ENCODE measurements around the gene NHP2.

The NHP2 gene

DNA sequence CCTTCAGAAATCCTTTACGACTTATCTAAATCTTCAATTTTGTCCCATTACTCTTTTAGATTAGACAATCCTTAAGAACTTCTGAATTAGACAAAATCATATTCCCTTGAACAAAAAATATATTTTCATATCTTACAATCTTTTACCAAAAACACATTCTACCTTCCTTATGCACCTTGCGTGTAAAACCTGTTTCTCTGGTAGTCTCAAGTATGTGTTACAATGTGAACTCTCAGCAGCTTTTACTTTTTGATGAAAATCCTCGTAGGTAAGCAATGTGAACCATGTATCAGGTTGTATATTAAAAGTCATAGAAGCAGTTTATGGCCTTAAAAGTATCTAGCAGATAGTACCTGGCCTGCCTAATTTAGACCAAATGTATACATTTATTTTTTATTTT lies 20.8 kb upstream of the NHP2 start:
- DNase-seq: no peak

DNA sequence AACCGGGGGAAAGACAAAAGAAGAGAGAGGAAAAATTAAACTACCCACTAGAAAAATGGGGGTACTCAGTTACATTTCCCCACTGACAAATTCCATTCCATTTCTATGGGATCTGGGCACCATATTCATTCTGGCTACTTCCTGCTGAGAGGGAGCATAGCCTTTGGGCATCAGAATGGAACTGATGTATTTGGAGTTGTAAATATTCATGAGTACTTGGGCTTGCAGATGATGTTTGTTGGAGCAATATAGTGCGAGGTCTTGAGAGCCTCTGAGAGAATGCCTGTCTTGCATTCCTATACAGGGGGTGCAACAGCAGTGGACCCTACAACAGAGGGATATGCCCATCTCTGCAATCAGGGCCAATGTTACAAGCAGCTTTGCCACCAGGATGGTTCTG lies 16.8 kb upstream of the NHP2 start:
- no peak for DNase-seq

DNA sequence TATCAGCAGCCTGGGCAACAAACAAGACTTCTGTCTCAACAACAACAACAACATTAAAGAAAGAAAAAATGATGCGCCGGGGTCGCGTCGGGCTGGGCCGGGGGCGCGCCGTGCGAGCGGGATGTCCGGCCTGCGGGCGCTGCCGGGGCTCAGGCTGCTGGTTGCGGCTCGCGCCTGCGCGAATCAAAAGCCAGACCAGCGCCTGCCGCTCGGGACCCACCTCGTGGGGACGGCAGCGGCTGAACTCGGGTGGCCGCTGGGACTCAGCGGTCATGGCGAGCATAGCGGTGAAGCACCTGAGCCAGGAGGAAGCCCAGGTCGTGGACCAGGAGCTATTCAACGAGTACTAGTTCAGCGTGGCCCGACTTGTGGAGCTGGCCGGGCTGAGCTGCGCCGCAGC lies 11.9 kb upstream of the NHP2 start:
- DNase-seq: no peak

DNA sequence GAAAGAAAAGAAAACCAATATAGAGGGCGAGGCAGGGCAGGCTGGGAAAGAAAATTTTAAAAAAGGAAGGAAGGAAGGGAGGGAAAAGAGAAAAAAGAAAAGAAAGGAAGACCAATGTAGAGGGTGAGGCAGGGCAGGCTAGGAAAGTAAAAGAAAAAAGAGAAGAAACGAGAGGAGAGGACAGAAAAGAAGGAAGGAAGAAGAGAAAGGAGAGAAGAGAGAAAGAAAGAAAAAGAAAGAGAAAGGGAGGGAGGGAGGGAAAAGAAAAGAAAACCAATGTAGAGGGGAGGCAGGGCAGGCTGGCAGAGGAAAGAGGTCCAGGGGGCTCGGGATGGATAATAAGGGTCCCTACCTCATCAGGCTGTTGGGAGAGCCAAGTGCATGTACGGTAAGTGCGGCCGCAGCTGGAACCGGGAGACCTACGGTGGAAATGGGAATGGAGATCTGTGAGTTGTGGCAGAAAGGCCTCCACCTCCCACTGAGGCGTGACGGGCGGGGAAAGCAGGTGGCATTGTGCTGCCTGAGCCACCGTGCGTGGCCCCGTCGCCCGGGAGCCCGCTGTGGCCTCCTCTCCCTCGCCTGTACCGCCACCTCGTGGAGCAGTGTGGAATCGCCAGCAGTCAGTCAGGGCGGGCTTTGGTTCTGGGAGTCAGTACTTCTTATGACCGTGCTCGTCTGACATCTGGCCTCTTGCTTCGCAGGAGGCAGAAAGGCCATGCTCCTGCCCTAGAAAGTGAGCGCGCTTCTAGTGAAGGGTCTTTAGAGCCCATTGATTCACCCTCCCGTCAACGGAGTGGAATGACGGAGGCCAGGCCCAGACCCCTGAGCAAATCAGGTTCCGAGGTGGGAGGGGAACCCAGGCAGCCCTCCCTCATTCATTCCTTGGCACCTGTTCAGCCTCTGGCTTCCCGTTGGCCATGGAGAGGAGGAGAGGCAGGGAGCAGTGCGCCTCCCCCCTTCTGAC lies 10.4 kb upstream of the NHP2 start:
- DNase-seq: peak; percentile 95

DNA sequence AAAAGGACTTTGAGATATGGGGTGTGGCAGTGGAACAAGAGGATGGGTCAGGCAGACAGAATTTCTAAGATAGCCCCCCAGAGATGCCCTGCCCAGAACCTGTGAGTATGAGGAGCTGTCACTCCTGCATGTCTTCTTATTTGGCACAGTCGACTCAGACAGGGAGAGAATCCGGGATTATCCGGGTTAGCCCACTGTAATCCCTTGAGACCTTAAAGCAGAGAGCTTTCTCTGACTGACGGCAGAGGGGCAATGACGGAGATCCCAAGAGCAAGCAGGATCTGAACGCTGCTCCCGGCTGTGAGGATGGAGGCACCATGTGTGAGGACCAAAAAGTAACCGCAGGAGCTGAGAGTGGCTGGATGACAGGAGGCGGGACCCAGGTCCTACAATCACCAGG lies 8.8 kb upstream of the NHP2 start:
- no peak for DNase-seq

DNA sequence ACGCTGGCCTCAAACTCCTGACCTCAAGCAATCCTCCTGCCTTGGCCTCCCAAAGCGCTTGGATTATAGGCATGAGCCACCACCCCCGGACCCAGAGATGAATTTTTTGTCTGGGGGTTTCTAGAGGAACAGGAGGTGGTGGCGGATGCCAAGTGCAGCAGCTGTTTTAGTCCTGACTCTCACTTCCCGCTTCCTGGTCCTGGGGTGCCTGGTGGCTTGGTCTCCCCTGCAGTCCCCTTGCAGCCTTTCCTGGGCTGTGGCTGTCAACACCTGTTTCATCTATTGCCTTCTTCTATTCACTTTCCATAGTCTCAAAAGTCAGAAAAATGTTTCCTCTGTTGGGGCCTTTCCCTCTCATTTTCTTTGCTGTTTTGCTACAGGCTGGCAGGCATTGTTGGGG lies 6.5 kb upstream of the NHP2 start:
- no peak for DNase-seq

DNA sequence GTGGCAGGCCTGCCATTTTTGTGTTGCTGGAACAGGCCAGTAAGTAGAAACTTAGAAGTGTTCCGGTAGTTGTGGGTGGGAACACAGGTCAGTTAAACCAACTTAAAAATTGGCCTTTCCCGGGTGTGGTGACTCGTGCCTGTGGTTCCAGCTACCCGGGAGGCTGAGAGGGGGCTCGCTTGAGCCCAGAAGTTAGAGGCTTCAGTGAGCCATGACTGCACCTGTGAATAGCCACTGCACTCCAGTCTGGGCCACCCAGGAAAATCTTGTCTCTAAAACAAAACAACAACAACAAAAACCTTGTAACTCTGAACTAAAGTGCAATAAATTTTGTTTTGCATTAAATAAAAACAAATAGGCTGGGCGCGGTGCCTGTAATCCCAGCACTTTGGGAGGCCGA lies 1.4 kb upstream of the NHP2 start:
- no peak for DNase-seq

DNA sequence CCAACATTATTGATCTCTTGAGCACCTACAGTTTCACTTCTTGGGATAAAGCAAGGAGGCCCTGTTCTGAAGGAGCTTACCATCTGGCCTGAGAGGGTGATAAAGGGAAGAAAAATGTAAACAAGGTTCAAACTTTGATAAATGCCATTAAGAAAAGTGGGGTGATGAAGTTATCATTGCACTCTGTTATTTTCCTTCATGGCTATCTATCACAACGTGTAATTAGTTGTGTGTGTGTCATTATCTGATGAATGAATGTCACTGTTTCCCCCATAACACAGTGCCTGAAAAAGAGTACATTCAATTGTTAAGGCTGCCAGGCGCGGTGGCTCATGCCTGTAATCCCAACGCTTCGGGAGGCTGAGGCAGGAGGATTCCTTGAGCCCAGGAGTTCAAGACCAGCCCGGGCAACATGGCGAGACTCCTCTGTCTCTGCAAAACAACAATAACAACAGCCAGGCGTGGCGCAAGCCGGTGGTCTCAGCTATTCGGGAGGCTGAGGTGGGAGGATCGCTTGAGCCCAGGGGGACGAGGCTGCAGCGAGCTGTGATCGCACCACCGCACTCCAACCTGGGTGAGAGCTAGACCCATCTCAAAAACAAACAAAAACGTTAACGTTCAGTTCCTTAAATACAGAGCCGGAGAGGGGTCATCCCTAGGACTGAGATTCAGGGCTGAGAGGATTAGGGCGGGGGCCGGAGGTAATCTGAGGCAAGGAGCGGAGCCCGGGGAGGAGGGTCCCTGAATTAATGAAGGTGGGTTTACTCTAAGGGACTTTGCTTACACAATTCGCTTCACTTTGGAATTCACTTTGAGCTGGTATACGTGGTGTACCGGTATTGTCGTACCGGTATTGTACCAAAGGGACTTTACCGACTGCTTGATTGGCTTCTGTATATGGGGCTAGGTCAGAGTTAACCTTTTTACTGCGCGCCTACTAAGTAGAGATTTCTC lies 917 bp downstream of the NHP2 start:
- DNase-seq: no peak

DNA sequence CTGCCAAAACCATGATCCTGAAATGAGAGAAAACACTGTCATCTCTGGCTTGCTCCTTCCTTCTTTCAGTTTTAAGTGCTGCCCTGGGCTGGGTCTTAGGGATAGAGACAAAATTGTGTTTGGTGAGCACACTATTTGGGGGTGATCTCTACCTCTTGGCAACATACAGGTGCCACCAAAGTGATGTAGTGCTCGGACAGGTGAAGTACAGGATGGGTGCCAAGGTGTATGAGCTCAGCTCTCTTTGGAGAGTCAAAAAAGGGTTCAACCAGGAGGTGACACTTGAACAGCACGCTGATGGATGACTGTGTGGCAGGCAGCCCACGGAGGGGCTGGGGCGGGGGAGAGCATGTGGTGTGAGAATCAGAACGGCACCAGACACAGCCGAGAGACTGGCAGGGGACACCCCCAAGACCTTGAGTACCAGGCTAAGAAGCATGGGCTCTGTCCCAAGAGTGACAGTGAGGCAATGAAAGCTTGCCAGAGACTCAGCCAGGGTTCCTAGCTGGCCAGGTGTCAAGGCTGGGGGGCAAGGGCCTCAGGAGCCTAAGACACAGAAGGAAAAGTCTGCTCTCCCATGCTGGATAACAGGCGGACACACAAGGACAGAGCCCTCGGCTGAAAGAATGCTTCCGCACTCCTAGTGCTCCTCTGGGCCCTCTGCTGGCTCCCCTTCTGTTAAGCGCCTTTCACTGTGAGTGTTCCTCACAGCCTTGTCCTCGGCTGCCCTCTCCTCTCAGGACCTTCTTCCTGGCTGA lies 2.5 kb downstream of the NHP2 start:
- no peak for DNase-seq

DNA sequence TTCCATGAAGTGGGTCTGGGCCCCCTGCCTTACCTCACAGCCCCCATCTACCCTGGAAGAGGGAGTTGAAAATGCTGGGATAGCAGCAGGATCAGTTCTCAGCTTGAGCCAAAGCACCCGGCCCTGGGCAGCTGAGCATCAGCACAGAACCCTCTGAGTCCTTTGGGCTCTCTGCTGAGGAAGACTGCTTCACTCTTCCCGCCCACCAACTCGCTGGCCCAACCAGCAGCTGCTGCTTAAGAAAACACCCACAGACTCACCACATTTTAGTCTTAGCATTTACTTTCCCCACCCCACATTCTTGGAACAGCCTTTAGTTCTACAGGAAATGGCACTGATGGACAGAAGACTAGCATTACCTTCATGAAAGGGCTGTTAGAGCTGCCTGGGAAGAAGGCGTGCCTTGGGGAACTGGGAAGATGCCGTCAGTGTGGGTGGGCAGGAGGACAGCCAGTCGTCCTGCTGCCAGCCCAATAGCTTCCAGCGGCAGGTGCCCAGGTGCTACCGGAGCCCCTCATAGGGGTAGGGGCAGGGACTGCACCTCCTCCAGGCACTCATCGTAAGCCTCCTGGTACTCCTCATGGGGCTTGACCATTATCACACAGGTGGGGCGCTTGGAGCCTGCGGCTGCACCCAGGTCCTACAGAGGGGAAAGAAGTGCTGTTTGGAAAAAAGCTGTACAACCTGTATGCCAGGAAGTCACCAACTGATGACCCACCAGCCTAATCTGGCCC lies 4.3 kb downstream of the NHP2 start:
- DNase-seq: no peak

DNA sequence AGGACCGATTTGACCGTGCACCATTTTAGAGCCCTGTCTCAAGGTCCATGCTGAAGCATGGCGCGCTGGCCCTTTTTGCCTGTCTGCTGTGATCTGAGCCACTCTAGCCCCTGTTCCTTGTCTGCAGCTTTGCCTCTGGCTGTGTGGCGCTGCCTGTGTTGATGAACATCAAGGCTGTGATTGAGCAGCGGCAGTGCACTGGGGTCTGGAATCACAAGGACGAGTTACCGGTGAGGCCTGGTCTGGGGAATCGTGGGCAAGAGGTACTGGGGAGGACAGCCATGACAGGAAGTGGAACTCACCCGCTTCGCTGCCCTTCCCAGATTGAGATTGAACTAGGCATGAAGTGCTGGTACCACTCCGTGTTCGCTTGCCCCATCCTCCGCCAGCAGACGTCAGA lies 6.3 kb downstream of the NHP2 start:
- no peak for DNase-seq

DNA sequence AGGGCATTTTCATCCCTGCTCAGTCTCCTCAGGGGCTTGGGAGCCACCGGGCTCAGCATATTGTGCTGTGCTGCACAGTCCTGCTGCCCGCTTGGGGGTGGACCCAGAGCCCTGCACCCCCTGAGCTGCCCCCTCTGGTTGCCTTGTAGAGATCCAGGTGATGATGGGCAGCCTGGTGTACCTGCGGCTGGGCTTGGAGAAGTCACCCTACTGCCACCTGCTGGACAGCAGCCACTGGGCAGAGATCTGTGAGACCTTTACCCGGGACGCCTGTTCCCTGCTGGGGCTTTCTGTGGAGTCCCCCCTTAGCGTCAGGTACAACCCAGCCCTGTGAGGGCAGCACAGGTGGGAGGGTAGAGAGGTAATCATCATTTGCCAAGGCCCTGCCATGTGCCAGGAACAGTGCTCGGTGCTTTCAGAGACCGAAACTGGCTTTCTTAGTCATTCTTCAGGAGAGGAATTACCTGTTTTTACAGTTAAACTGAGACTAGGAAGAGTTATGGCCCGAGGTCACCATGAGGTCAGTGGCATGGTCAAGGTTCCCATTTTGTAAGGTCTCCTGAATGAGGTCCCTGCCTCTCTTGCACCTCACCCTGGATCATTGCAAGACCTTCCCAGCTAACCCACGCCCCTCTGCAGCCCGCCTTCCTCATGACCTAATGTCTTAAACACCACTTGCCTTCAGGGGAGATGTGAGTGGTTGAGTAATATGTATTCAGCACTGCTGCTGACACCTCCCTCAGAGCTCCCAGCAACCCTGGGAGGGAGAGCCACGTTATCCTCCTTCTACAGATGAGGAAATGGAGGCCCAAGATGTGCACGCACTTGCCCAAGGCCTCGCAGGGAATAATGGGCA lies 7.5 kb downstream of the NHP2 start:
- peak; percentile 63 for DNase-seq

DNA sequence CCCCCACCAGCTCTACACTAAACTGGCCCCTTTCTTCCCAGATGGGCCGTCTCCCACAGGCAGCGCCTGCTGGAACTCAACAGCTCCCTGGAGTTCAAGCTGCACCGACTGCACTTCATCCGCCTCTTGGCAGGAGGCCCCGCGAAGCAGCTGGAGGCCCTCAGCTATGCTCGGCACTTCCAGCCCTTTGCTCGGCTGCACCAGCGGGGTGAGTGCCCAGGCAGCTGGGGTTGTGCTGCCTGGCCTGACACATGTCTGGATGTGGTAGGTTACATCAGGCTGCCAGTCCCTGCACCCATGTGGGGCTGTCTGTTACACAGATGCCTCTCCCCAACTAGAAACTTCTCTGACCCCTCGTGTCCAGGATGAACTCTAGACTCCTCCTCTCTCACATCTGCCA lies 9.8 kb downstream of the NHP2 start:
- DNase-seq: no peak

DNA sequence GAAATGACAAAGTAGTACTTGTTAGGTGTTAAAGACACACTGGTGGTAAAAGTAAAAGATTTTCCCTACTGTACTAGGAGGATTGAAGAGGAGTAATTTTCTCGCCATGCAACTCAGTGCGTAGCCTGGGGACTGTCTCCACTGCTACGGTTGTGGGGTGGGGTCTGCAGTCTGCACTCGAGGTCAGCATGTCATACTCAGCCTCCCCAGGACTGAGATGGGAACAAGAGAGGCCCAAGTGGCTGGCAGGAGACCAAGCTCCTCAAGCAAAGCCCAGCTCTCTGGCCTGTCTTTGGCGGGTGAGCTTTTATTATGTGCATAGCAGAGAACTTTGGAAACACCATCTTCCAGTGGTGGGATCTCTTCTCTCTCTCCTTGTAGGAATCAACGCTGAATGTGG lies 10.4 kb downstream of the NHP2 start:
- DNase-seq: no peak

DNA sequence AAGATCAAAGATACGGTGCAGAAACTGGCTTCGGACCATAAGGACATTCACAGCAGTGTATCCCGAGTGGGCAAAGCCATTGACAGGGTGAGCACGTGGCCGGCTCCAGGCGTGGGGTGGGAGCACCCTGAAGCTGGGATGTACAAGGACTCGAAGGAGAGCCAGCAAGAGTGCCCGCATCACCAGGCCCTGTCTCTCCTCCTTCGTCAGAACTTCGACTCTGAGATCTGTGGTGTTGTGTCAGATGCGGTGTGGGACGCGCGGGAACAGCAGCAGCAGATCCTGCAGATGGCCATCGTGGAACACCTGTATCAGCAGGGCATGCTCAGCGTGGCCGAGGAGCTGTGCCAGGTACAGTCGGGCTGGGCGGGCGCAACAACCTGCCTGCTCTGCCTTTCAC lies 11.0 kb downstream of the NHP2 start:
- no peak for DNase-seq

DNA sequence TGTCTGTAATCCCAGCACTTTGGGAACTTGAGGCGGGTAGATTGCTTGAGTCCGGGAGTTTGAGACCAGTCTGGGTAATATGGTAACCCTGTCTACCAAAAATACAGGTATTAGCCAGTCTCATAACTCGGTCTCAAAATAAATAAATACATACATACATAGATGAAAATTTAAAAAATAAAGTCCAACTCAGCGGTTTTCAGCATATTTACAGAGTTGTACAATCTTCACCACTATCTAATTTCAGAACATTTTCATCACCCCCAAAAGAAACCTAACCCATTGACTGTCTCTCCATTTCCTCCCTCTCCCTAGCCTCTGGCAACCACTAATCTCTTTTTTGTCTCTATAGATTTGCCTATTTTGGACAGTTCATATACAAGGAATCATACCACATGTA lies 12.1 kb downstream of the NHP2 start:
- DNase-seq: no peak

DNA sequence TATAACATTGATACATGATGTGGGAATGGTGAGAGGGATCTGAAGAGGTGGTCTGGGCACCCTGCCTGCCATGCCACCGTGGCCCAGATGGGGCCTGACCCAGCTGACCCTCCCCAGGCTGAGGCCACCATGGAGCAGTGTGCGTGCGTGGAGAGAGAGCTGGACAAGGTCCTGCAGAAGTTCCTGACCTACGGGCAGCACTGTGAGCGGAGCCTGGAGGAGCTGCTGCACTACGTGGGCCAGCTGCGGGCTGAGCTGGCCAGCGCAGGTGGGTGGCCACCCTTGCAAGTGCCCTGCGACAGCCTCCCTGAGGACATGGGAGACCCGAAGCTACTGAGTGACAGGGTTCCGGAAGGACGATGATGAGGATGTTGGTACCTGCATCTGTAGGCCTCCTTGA lies 15.7 kb downstream of the NHP2 start:
- DNase-seq: no peak

DNA sequence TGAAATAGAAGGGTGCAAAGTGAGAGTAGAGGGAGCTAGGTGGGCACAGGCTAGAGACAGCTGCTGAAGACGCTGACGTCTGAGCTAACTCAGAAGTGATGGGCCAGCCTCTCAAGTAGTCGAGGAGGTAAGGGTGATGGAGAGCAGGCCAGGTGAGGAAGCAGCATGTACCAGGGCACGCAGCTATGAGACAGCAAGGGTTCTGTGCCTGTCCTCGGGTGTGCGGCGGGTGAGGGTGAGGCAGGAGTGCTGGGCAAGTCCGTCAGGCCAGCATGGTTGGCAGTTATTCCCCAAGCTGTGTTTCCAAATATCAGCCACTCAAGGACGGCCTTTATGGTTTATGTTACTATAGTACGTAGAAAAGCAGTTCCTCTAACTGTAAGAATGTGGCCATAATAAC lies 16.7 kb downstream of the NHP2 start:
- no peak for DNase-seq

DNA sequence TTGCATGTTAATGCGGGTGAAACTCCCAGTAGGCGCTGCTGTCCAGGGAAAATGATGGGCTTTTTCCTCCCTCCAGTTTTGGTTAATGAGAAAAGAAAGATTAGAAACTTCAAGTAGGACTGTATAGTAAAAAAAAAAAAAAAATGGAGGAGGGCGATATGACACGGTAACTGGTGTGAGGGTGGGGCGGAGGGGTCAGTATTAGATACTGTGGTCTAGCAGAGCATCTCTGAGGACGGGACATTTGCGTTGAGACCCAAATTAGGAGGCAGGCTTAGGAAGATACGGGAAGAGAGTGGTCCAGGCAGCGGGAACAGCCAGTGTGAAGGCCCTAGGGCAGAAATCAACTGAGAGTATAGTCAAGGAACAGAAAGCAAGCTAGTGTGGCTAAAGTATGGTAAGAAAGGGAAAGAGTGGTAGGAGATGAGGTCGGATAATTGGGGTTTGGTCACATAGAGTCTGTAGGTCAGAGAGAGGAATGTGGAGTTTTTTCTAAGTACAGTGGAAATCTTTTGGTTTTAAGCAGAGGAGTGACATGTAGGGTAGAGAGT lies 22.2 kb downstream of the NHP2 start:
- no peak for DNase-seq

DNA sequence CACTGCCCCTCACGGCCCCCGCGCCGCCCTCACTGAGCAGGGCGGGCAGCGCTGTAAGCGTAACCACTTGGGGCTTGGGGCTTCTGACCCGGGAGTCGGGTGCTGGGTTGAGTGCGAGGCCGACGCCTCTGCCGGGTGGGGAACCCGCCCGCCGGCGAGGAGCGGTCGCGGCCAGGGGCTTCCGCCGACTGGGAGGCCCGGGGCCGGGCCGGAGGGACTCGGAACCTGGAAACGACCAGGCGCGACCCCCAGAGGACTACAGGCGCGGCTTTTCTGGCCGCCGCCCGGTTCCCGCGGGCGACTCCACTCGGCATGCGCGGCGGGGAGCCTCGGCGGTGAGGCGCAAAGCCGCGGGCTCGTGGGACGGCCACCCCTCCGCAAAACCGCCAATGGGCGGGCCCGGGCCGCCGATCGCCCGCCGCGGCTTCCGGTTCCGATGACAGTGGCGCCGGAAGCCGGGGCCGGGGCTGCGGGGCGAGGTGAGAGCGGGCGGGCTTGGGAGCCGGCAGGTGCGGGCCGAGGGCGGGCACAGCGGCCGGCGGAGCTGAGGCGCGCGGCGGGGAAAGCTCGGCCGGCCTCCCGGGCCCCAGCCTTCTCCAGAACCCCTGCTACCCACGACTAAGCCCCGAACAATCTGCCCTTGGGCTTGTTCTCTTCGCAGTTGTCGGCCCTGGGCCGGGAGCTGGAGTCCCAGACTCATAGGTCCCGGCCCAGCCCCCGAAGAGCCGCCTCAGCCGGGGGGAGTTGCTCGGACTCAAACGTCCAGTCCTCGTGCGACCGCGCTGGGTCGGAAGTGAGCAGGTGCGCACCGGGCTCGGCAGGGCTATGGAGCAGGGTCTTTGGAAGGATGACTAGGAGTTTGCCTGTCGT lies 22.9 kb downstream of the NHP2 start, which contains the start of gene RMND5B:
RMND5B (plus strand) TSS at position 439 of the 870 bp plus-strand sequence. CDS start 7,106 bp downstream, outside the sequence.
- peak; percentile 69 for DNase-seq

All from activated T-cell treated with anti-CD3 and anti-CD28 coated beads for 4 hours (primary cell).